ENCODE data around the gene DOCK4. TPM values are rescaled to one million over a fixed set of nuclear protein-coding genes. Genes with fewer than 3 reads are reported as not detected.

Gene DOCK4
- total and polyA plus RNA-seq, 7 donors = 1.8 to 12.7 (median 7.1) TPM

GRCh38 chr7:112162784-112163506 lies 43.3 kb downstream of the DOCK4 start:
- DNase-seq (no peak), ATAC-seq (no peak)
- H3K4me1 ChIP-seq = peaks cover 40% of the 10 kb centered on the region
- no peaks in the 10 kb centered on the region for H3K9me3 ChIP-seq
- H3K36me3 ChIP-seq (ENCODE audit: insufficient read depth in 1 of 2, low read depth in 1 of 2) = no peaks in the 10 kb centered on the region
- 69 to 77% (median 70%) methylated on average over 6 of the region's 6 CpGs for WGBS, 3 donors
- TF ChIP-seq CTCF (IDR thresholded peaks at IDR 0.05) = no peak
- intact Hi-C loops (cut with DNase I) = no loop called here
- no peak overlapping the region for H3K4me3 ChIP-seq
- no peak overlapping the region for H3K27ac ChIP-seq
- no peaks in the 10 kb centered on the region for H3K27me3 ChIP-seq (ENCODE audit: insufficient read depth in 3 of 3, low read length in 2 of 3)

GRCh38 chr7:112162142-112162766 lies 43.9 kb downstream of the DOCK4 start:
- TF ChIP-seq CTCF (IDR thresholded peaks at IDR 0.05) = no peak
- intact Hi-C loops (cut with DNase I) = no loop called here
- DNase-seq = peak; percentile 22 to 31
- Histone ChIP-seq H3K9me3 (no peaks in the 10 kb centered on the region), H3K4me1 (peaks cover 44% of the 10 kb centered on the region), H3K4me3 (no peak overlapping the region), H3K27me3 (ENCODE audit: insufficient read depth in 3 of 3, low read length in 2 of 3) (no peaks in the 10 kb centered on the region), H3K36me3 (ENCODE audit: insufficient read depth in 1 of 2, low read depth in 1 of 2) (no peaks in the 10 kb centered on the region), H3K27ac (no peak overlapping the region)
- ATAC-seq = peak in 3 of 4 donors; percentile 52 to 66 (median 64)
- WGBS, 3 donors = 50 to 61% (median 56%) methylated on average over 2 of the region's 2 CpGs

GRCh38 chr7:112161253-112162141 lies 44.7 kb downstream of the DOCK4 start:
- Histone ChIP-seq H3K36me3 (ENCODE audit: insufficient read depth in 1 of 2, low read depth in 1 of 2) (no peaks in the 10 kb centered on the region), H3K27me3 (ENCODE audit: insufficient read depth in 3 of 3, low read length in 2 of 3) (no peaks in the 10 kb centered on the region), H3K4me3 (no peak overlapping the region), H3K27ac (no peak overlapping the region), H3K9me3 (no peaks in the 10 kb centered on the region), H3K4me1 (peaks cover 45% of the 10 kb centered on the region)
- intact Hi-C loops (cut with DNase I) = no loop called here
- DNase-seq (no peak), ATAC-seq (no peak)
- 76 to 77% (median 76%) methylated on average over 3 of the region's 3 CpGs for WGBS, 3 donors
- TF ChIP-seq CTCF (IDR thresholded peaks at IDR 0.05) = no peak

- ATAC-seq (peak in 1 of 4 donors; percentile 15), DNase-seq (no peak)
- TF ChIP-seq CTCF (IDR thresholded peaks at IDR 0.05) = no peak
- H3K4me1 ChIP-seq = peaks cover 45% of the 10 kb centered on the region
- intact Hi-C loops (cut with DNase I) = no loop called here
- H3K9me3 ChIP-seq = no peaks in the 10 kb centered on the region
- no peak overlapping the region for H3K27ac ChIP-seq
- H3K4me3 ChIP-seq = no peak overlapping the region
- H3K27me3 ChIP-seq (ENCODE audit: insufficient read depth in 3 of 3, low read length in 2 of 3) = no peaks in the 10 kb centered on the region
- no peaks in the 10 kb centered on the region for H3K36me3 ChIP-seq (ENCODE audit: insufficient read depth in 1 of 2, low read depth in 1 of 2)
- WGBS, 3 donors = 63 to 80% (median 78%) methylated on average over 7 of the region's 7 CpGs
Observed at GRCh38 chr7:112160771-112161150, 45.4 kb downstream of the DOCK4 start.

Measured in psoas muscle (tissue), 8 donors.